HEK293 (cell line): ENCODE measurements around the gene HYAL3.

Source experiments
- CTCF ChIA-PET: fragments of 350-600 bp; formaldehyde crosslinking; extraction: SDS; loops from one replicate; lab custom pipeline; 2021; ENCODE audit warnings: antibody characterized with exemption; lab: Yijun Ruan, JAX
- POLR2A ChIA-PET: fragments of 300-600 bp; formaldehyde crosslinking; extraction: SDS; loops from one replicate; lab custom pipeline; 2020; ENCODE audit warnings: antibody characterized with exemption, inconsistent platforms; lab: Yijun Ruan, JAX
- H3K27ac ChIP-seq: fragments of 200-500 bp; sonication (Bioruptor generic); 2 replicates; pipeline ENCODE4 v1.5.1; 2014; ENCODE audit warnings: low read depth, low read length, control low read depth, inconsistent platforms; ENCODE audit errors: extremely low read depth
- H3K36me3 ChIP-seq, 2 experiments: fragments of 200-500 bp in 1 of 2; sonication (Bioruptor generic) in 1 of 2; 1 replicate in 1 of 2; 2 replicates in 1 of 2; pipeline ENCODE4 v1.5.1; 2014 to 2017; ENCODE audit warnings: inconsistent platforms in 2 of 2, low read length in 2 of 2; ENCODE audit not compliant: control insufficient read depth in 2 of 2, insufficient read depth in 1 of 2
- H3K4me1 ChIP-seq: fragments of 200-500 bp; sonication (Bioruptor generic); 2 replicates; pipeline ENCODE4 v1.5.1; 2014; ENCODE audit warnings: mild to moderate bottlenecking, low read length, inconsistent platforms; ENCODE audit not compliant: control insufficient read depth, insufficient read depth
- H3K4me3 ChIP-seq: 2 replicates; pipeline ENCODE4 v1.5.1; 2011; ENCODE audit warnings: low read depth, mild to moderate bottlenecking, control low read depth, low read length, moderate library complexity
- H3K9me3 ChIP-seq: fragments of 200-500 bp; sonication (Bioruptor generic); 2 replicates; pipeline ENCODE4 v1.5.1; 2014; ENCODE audit warnings: low read depth, low read length, inconsistent platforms; ENCODE audit not compliant: control insufficient read depth, insufficient read depth
- ATF2 ChIP-seq: fragments of 450-650 bp; formaldehyde crosslinking; IDR thresholded peaks from 2 replicates; pipeline ENCODE4 v1.5.1; 2016; ENCODE audit warnings: missing biosample characterization, missing genetic modification characterization, low read depth
- EGR2 ChIP-seq: fragments of 450-650 bp; formaldehyde crosslinking; IDR thresholded peaks from 2 replicates; pipeline ENCODE4 v1.5.1; 2016; ENCODE audit warnings: low read depth, missing biosample characterization, missing genetic modification characterization
- FEZF1 ChIP-seq: fragments of 450-650 bp; formaldehyde crosslinking; IDR thresholded peaks from 2 replicates; pipeline ENCODE4 v1.5.1; 2016; ENCODE audit warnings: missing biosample characterization, missing genetic modification characterization
- GLIS1 ChIP-seq: fragments of 450-650 bp; formaldehyde crosslinking; IDR thresholded peaks from 2 replicates; pipeline ENCODE4 v1.5.1; 2016; ENCODE audit warnings: missing biosample characterization, missing genetic modification characterization
- PATZ1 ChIP-seq: fragments of 450-650 bp; formaldehyde crosslinking; IDR thresholded peaks from 2 replicates; pipeline ENCODE4 v1.5.1; 2016; ENCODE audit warnings: missing biosample characterization, missing genetic modification characterization
- PRDM1 ChIP-seq: fragments of 450-650 bp; formaldehyde crosslinking; IDR thresholded peaks from 2 replicates; pipeline ENCODE4; 2016; ENCODE audit warnings: missing biosample characterization, missing genetic modification characterization
- PRDM10 ChIP-seq: fragments of 450-650 bp; formaldehyde crosslinking; IDR thresholded peaks from 2 replicates; pipeline ENCODE4 v1.5.1; 2016; ENCODE audit warnings: missing biosample characterization, missing genetic modification characterization
- SCRT2 ChIP-seq: fragments of 450-650 bp; formaldehyde crosslinking; IDR thresholded peaks from 2 replicates; pipeline ENCODE4 v1.5.1; 2016; ENCODE audit warnings: missing biosample characterization, missing genetic modification characterization
- TSHZ1 ChIP-seq: fragments of 450-650 bp; formaldehyde crosslinking; IDR thresholded peaks from 2 replicates; pipeline ENCODE4 v1.5.1; 2016; ENCODE audit warnings: missing biosample characterization, missing genetic modification characterization, borderline replicate concordance
- ZBTB20 ChIP-seq: fragments of 450-650 bp; formaldehyde crosslinking; IDR thresholded peaks from 2 replicates; pipeline ENCODE4 v1.5.1; 2016; ENCODE audit warnings: missing biosample characterization, missing genetic modification characterization
- ZEB2 ChIP-seq: fragments of 450-650 bp; formaldehyde crosslinking; IDR thresholded peaks from 2 replicates; pipeline ENCODE4 v1.5.1; 2016; ENCODE audit warnings: missing biosample characterization, missing genetic modification characterization
- ZFP37 ChIP-seq: fragments of 450-650 bp; formaldehyde crosslinking; IDR thresholded peaks from 2 replicates; pipeline ENCODE4 v1.5.1; 2016; ENCODE audit warnings: missing biosample characterization, missing genetic modification characterization
- ZNF16 ChIP-seq: fragments of 450-650 bp; formaldehyde crosslinking; IDR thresholded peaks from 2 replicates; pipeline ENCODE4 v1.5.1; 2016; ENCODE audit warnings: low read depth, missing biosample characterization, missing genetic modification characterization
- ZNF223 ChIP-seq: fragments of 450-650 bp; formaldehyde crosslinking; IDR thresholded peaks from 2 replicates; pipeline ENCODE4 v1.5.1; 2016; ENCODE audit warnings: missing biosample characterization, missing genetic modification characterization
- ZNF341 ChIP-seq: fragments of 450-650 bp; formaldehyde crosslinking; IDR thresholded peaks from 2 replicates; pipeline ENCODE4; 2016; ENCODE audit warnings: low read depth, missing biosample characterization, missing genetic modification characterization
- ZNF398 ChIP-seq: fragments of 450-650 bp; formaldehyde crosslinking; IDR thresholded peaks from 2 replicates; pipeline ENCODE4 v1.5.1; 2017; ENCODE audit warnings: missing biosample characterization, missing genetic modification characterization
- ZNF521 ChIP-seq: fragments of 450-650 bp; formaldehyde crosslinking; IDR thresholded peaks from 2 replicates; pipeline ENCODE4 v1.5.1; 2017; ENCODE audit warnings: missing biosample characterization, mild to moderate bottlenecking, missing genetic modification characterization
- ZNF555 ChIP-seq: fragments of 450-650 bp; formaldehyde crosslinking; conservative IDR thresholded peaks from 2 replicates; pipeline ENCODE4 v1.5.1; 2017; ENCODE audit warnings: missing biosample characterization, mild to moderate bottlenecking, missing genetic modification characterization, inconsistent platforms
- ZNF600 ChIP-seq: fragments of 450-650 bp; formaldehyde crosslinking; IDR thresholded peaks from 2 replicates; pipeline ENCODE4 v1.5.1; 2016; ENCODE audit warnings: missing biosample characterization, missing genetic modification characterization
- ZNF776 ChIP-seq: fragments of 450-650 bp; formaldehyde crosslinking; IDR thresholded peaks from 2 replicates; pipeline ENCODE4 v1.5.0; 2017; ENCODE audit warnings: missing biosample characterization, missing genetic modification characterization, borderline replicate concordance
- ZXDB ChIP-seq: fragments of 450-650 bp; formaldehyde crosslinking; IDR thresholded peaks from 2 replicates; pipeline ENCODE4 v1.5.1; 2016; ENCODE audit warnings: missing biosample characterization, missing genetic modification characterization

HYAL3 gene

GRCh38 chr3:50298836-50299637 lies at the start of gene HYAL3, which contains the start of gene NAA80 (continued):
- TF ChIP-seq PRDM10 (tag by site-specific recombination): peak; percentile 44
- peak; percentile 52; the same call in 1 of the 2 replicates for TF ChIP-seq TSHZ1 (tag by site-specific recombination)
- peak; percentile 81 for TF ChIP-seq ZXDB (tag by site-specific recombination)
- 0 out of 2 replicates have a peak, but pooled peaks have one; percentile 38 for TF ChIP-seq FEZF1 (tag by site-specific recombination)
- peak; percentile 82 for TF ChIP-seq ZNF341 (tag by site-specific recombination)

- ChIA-PET CTCF (interaction anchor here (0.5 to 5.3 kb wide), 14 partner anchors 11 to 737 kb away, joined by 3 to 27 read pairs (median 3); partner anchors contain the start of gene CISH), POLR2A (interaction anchor here (0.7 to 5.3 kb wide), 5 partner anchors 10 to 195 kb away, joined by 3 to 51 read pairs (median 5); partner anchors contain the start of gene TUSC2)
- Histone ChIP-seq H3K4me3 (no peak overlapping the region), H3K9me3 (no peaks in the 10 kb centered on the region), H3K4me1 (peaks cover 4% of the 10 kb centered on the region; the same call in 1 of the 2 replicates), H3K36me3 (peaks cover 0 to 50% of the 10 kb centered on the region in 2 experiments; a peak in 1 of 3 replicates), H3K27ac (no peak overlapping the region)
- no peak for TF ChIP-seq ZFP37
- 0 out of 2 replicates have a peak, but pooled peaks have one; percentile 19 for TF ChIP-seq ZNF398 (tag by site-specific recombination)
- no peak for TF ChIP-seq ZNF16 (tag by site-specific recombination)
- TF ChIP-seq PATZ1: peak; percentile 46; the same call in 1 of the 2 replicates
- no peak for TF ChIP-seq ZNF521
- no peak for TF ChIP-seq EGR2 (tag by site-specific recombination)
- peak; percentile 27; the same call in 1 of the 2 replicates for TF ChIP-seq GLIS1 (tag by site-specific recombination)
- TF ChIP-seq ZBTB20 (tag by site-specific recombination): 0 out of 2 replicates have a peak, but pooled peaks have one; percentile 16
- TF ChIP-seq ZNF223: no peak
- no peak for TF ChIP-seq ZNF555
- TF ChIP-seq ATF2 (tag by site-specific recombination): no peak
- 0 out of 2 replicates have a peak, but pooled peaks have one; percentile 32 for TF ChIP-seq ZEB2 (tag by site-specific recombination)
- TF ChIP-seq PRDM1 (tag by site-specific recombination): no peak
- TF ChIP-seq ZNF600: no peak
- peak; percentile 71 for TF ChIP-seq SCRT2 (tag by site-specific recombination)
- TF ChIP-seq ZNF776 (tag by site-specific recombination): no peak
These were observed 48.1 kb upstream of the HYAL3 start for GRCh38 chr3:50347187-50347813.
